NCI-H345 treated with DMSO at 0.1 percent for 48 hours (cell line): ENCODE measurements around the gene ZNF254.
A peak's percentile ranks its signal among the peaks of the same experiment; 100 is the strongest.
"Not testable (repeated sequence)": the region's sequence is repeated elsewhere in the genome, so short reads cannot be mapped to it uniquely, and the experiment has no call there.

Experiments used
- DNase-seq: peaks from one replicate; lab custom pipeline; 2025; ENCODE audit not compliant: unreplicated experiment; lab: John Stamatoyannopoulos, UW

Gene ZNF254

DNA sequence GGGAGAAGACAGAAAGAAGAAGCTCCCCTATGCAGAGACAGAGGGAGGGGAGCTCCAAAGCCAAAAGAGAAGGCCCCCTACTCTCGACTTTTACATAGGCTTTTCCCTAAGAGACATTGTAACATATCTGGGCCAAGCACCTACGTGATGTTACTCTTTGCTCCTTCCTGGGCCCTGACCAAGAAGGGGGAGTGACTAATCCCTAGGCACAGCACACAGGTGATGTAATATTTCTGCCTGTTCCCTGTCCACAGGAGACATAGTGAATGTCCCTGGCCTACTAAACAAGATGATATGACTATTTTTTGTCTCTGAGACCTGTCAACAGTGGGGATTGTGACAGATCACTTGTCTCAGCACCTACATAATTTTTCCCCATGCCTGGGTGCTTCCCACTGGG, 15.9 kb upstream of the ZNF254 start:
- no peak for DNase-seq

DNA sequence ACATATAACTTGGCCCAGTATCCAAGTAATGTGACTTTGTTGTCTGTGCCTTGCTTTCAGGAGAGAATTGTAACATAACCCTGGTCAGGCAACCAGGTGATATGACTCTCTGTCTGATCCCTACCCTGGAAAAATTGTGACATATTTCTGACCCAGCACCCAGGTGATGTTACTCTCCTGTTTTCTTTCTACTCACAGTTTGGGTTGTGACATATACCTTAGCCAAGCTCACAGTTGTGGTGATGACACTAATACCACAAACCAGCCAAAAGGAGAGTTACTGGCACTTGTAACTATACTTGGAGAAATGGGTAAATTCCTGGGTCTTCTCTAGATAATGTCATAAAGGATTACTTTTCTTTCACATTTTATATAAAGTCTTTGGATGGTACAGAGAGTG, 14.3 kb upstream of the ZNF254 start:
- no peak for DNase-seq

DNA sequence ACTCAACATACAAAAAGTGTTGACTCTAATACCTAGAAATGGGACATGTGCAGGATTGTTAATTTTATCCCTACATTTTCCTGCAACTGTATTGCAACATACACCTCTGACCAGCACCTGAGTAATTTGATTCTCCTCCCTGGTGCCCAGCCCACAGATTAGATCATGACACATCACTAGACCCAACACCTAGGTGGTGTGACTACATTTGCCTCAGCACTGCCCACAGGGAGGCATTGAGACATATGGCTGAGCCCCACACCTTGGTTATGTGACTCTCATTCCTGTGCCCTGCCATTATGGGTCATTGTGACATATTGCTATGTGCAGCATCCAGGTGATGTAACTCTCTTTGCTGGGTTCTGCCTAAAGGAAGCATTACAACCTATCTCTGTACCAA, 13.2 kb upstream of the ZNF254 start:
- DNase-seq, result no peak

GRCh38 chr19:24074720-24075454, 12.1 kb upstream of the ZNF254 start:
- no peak for DNase-seq

- DNase-seq, result not testable (repeated sequence)
Observed at GRCh38 chr19:24075530-24075929, 11.5 kb upstream of the ZNF254 start.

DNA sequence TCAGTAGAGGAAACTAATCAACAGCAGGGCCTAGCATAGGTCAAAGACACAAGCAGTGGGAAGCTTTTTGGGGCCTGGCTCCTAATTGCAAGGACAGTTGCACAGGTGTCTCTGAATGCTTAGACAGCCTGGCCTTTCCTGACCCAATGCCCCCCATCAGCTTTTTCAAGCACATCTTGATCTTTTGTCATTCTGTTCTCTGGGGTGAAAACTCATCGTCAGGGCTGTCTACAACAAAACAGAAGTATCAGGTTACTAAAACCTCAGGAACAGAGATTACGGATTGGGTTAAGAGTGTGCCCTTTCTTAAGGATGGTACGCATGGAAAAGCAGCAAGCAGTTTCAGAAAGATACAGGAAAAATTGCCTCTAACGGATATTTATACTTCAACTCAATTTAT, 8.3 kb upstream of the ZNF254 start:
- no peak for DNase-seq

DNA sequence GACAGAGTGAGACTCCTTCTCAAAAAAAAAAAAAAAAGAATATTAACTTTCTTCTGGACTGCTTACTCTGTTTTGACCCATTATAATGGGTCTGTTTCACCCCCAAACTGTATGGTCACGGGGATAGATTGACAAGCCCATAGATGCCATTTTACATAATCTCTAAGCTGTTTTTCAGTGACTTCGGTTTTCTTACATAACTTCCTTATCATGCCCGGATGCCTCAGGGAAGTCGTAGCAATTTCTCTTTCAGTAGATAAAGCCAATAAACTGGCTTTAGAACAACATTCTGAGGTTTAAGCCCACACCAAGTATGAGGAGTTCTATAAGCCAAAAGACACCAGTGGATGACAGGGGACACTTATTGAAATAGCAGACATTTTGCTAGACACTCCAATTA, 5.9 kb upstream of the ZNF254 start:
- DNase-seq, result no peak

DNA sequence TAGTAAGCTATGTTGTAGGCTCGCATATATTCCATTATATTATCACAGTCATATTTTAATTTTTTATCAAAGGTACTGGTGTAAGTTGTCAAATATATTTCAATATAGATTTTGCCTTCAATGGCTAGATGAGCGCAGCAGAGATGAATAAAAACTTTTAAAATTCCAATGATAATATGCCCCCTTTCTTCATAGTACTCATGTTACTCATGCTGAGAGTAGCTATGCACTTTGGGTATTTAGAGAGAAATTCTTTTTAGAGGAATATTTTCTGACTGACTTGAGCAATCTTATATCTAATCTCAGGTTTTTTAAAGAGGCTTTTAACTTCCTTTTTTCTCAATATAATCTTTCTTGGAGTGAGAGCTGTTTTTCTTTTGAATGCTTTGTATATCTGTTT, 11.4 kb downstream of the ZNF254 start:
- DNase-seq, result no peak

GRCh38 chr19:24099829-24100228, 12.8 kb downstream of the ZNF254 start:
- no peak for DNase-seq

DNA sequence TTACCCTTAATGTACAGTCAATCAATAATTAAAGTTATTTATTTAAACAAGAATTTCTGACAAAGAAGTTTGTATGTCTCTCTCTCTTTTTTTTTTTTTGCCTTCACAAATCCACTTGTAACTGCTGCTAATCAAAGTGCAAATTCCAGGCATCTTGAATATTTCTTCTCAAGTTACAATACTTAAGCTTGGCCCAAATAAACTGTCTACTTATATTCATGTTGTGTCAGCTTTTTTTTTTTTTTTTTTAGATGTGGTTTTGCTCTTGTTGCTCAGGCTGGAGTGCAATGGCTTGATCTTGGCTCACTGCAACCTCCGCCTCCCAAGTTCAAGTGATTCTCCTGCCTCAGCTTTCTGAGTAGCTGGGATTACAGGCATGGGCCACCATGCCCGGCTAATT, 13.6 kb downstream of the ZNF254 start:
- not testable (repeated sequence) for DNase-seq

DNA sequence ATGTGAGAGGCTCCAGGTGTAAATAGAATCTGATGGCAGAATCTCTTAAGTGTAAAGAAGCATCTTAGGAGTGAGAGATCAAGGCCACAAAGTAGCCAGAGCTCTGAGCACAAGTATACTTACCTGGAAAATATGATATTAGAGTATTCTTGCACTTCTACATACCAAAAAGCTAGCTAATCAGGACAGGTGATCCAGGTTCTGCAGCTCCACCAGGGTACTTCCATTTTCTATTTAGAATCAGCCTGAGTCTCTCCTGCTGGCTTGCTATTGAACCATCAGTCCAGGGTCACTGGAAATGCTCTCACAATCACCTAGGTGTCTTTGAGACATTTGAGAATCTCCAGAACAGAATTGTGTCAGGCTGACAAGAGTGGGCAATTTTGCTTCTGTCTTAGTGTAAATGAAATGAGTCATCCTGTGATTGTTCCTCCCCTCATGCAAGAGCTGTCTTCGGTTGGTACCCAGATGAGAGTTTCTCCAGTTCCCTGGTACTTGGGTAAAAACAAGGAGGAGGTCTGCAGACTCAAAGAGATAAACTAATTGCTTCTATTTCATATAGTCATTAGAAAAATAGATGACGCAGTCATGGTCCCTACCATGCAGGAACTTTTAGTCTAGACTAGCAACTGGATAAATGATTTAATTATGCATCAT, 14.6 kb downstream of the ZNF254 start:
- no peak for DNase-seq

- no peak for DNase-seq
Observed at GRCh38 chr19:24127601-24128000, 40.6 kb downstream of the ZNF254 start.

GRCh38 chr19:24140099-24140498, 53.1 kb downstream of the ZNF254 start:
- DNase-seq, result no peak

- no peak for DNase-seq
Observed at GRCh38 chr19:24140591-24140990, 53.6 kb downstream of the ZNF254 start.

GRCh38 chr19:24141612-24142011, 54.6 kb downstream of the ZNF254 start:
- no peak for DNase-seq

DNA sequence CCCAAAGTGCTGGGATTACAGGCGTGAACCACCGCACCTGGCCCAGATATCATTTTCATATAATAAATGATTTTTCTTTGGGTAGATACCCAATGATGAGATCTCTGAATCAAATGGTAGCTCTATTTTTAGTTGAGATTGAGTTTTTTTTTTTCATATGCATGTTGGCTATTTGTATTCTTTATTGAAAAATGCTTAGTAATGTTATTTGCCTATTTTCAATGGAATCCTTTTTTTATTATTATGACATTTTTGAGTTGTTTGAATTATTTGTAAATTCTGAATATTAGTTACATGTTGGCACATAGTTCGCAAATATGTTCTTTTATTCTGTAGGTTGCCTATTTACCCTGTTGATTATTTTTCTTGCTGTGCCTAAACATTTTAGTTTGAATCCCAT, 55.8 kb downstream of the ZNF254 start:
- DNase-seq, result no peak

DNA sequence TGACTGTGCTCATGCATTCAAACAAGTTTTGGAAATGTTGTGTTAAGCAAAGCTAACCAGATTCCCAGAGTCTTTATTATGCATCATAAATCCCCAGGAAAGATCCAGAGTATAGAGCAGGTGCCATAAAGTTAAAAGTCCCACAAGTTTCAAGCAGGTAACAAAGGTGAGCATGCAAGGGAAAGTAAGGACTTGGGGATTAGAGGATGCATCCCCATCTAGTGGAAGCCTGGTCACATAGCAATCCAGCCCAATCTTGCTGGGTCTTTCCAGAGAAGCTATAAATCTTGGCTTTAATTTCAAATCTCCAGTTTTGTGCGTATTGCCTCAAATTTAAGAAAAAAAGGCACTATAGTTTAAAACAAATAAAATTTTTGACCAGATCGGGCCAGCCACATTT, 72.7 kb downstream of the ZNF254 start:
- peak; percentile 4 for DNase-seq

DNA sequence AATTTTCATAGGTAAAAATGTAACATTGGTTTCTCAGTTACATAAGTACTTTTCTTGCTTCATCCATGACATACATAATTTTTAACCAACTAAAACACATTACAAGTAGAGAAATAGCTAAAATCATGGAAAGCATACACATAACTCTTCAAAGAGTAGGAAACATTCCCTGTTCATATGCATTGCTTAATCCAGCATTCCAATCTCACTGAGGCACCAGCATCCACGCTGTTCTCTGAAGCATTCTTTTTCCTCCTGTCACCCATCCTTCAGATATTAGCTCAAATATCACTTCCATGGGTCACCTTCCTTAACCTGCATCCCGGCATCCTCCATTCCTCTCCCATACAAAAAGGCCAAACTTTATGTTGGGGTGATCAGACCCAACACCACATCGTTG, 79.1 kb downstream of the ZNF254 start:
- no peak for DNase-seq

DNA sequence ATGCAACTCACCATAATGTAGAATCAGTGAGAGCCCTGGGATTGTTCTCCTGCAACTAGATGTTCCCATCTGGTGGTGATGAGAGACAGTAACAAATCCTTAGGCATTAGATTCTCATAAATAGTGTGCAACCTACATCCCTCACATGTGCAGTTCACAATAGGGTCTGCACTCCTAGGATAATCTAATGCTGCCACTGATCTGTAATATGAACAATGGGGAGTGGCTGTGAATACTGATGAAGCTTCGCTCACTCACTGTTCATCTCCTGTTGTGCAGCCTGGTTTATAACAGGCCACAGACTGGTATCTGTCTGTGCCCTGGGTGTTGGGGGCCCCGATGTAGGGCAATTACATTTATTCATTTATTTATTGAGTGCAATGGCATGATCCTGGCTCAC, 86.9 kb downstream of the ZNF254 start:
- no peak for DNase-seq

DNA sequence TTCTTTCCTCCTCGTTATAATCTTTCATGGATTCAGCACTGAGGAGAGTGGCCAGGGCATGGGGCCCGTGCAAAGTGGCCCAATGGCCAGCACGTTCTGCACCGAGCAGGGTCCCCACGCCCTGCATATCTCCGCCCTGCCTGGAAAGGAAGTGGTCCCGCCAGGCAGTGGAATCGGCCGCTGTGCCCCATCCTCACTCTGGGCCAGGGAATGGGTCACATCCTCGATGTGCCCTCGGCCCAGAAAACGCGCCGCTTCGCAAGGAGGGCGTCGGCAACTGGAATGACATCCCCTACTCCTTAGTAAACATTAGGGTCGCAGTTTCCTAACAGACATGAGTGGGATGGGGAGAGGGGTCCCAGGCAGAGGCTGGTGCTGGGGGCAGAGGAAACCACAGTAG, 90.7 kb downstream of the ZNF254 start:
- no peak for DNase-seq

DNA sequence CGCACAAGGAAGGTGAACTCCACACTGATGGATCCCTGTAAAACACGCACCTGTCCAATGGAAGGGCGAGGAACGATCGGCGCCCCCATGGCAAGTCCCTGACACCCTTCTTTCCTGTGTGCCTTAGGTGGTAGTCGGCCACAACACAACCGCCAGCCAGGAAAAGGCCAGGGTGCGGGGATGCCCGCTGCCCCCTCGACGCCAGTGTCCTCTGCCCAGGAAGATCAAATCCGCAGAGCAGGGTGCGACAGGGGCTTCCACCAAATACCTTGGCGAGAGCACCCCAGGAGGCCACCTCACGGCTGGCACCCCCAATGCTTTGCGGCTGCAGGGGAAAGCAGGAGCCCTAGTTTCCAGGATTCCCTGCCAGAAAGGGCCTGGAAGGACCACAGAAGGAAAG, 91.2 kb downstream of the ZNF254 start:
- DNase-seq, result no peak
